ENCODE results near the gene SUSD3. TPM values are rescaled to one million over a fixed set of nuclear protein-coding genes. Genes with fewer than 3 reads are reported as not detected.

SUSD3 gene
- total and polyA plus RNA-seq, 10 of the 15 experiments (the other 5 are each of a cell fraction or from before 2014, with no cell fraction given) = 2.5 to 92.0 (median 31.1) TPM

- TF ChIP-seq RB1 (IDR thresholded peaks at IDR 0.05; ENCODE audit: borderline replicate concordance) (0 out of 2 replicates have a peak, but pooled peaks have one; percentile 60), YBX1 (IDR thresholded peaks at IDR 0.05) (no peak), BCLAF1 (IDR thresholded peaks at IDR 0.05) (0 out of 2 replicates have a peak, but pooled peaks have one; percentile 28), ZNF687 (IDR thresholded peaks at IDR 0.05) (no peak), KAT2A (conservative IDR thresholded peaks at IDR 0.05; ENCODE audit: control insufficient read depth, low read depth, low read length) (no peak), ESRRA (IDR thresholded peaks at IDR 0.05; ENCODE audit: low read length) (no peak), TCF7 (IDR thresholded peaks at IDR 0.05; ENCODE audit: borderline replicate concordance) (no peak), NFYA (IDR thresholded peaks at IDR 0.05; ENCODE audit: borderline replicate concordance, low read depth, low read length) (no peak)
These were observed 37.8 kb downstream of the SUSD3 start, which contains the start of gene CARD19 (continued) for GRCh38 chr9:93096131-93096802.
